ENCODE results near the gene TMEM42. TPM values are rescaled to one million over a fixed set of nuclear protein-coding genes. Genes with fewer than 3 reads are reported as not detected.

TMEM42 gene
- total and polyA plus RNA-seq, 2 of the 4 experiments (the other 2 are of a cell fraction), result 13.1 to 24.7 TPM

DNA sequence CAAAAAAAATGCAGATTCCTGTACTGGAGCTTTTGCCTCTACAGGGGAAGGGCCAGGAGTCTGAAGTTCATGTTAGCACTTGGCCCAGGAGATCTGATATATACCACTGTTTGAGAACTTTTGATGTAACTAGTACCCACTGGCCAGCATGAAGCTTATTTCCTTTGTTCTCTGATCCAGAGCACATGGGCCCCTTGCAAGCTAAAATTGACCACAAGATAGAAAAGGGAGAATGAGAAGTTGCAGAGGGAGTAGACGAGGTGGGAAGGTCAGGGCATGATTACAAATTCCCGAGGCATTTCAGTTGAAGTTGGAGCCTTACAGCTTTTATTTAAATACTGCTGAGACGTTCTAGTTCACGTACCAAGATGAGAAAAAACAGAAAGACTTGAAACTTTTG lies 40.9 kb downstream of the TMEM42 start:
- no peaks in the 10 kb centered on the region for H3K9me1 ChIP-seq (ENCODE audit: insufficient read depth, low read length)
- ATAC-seq (ENCODE audit: low read depth), result no peak
- no peak overlapping the region for H4K8ac ChIP-seq (ENCODE audit: low read depth in 2 of 2, low read length in 2 of 2)
- H3K18ac ChIP-seq (ENCODE audit: low read depth, low read length), result no peak overlapping the region
- no peak overlapping the region for H2BK20ac ChIP-seq (ENCODE audit: low read depth, low read length)
- 38% methylated on average over 3 of the region's 4 CpGs; no CpG with 5 or more reads in 1 of the 2 experiments for WGBS, 2 experiments (ENCODE audit: extremely low coverage in 2 of 2, insufficient read length in 1 of 2)
- no peak overlapping the region for H2AK5ac ChIP-seq (ENCODE audit: low read depth, low read length)
- H2AK9ac ChIP-seq (replicated peaks; ENCODE audit: low read depth, low read length, poor library complexity), result no peak overlapping the region
- intact Hi-C loops (cut with micrococcal nuclease), result no loop called here
- H3K4me3 ChIP-seq (ENCODE audit: insufficient read depth, low read depth, low read length), result no peak overlapping the region
- BruUV-seq (replicated peaks), result no TSS peak
- no peak overlapping the region for H4K5ac ChIP-seq (ENCODE audit: low read depth, low read length)
- no peaks in the 10 kb centered on the region for H3K36me3 ChIP-seq (ENCODE audit: control insufficient read depth, insufficient read depth, low read length)
- no peak overlapping the region for H3K4ac ChIP-seq (ENCODE audit: low read depth, low read length)
- H3K14ac ChIP-seq (replicated peaks; ENCODE audit: low read depth, low read length), result no peak overlapping the region
- dilution Hi-C loops (cut with HindIII; ENCODE audit: low sequenced_read_pairs, unreplicated experiment), result no loop called here
- no peak overlapping the region for H3K4me2 ChIP-seq (ENCODE audit: low read depth, low read length)
- H3K27ac ChIP-seq (ENCODE audit: insufficient read depth, low read length), result no peak overlapping the region
- H3K9me3 ChIP-seq (ENCODE audit: control insufficient read depth, insufficient read depth, low read length), result no peaks in the 10 kb centered on the region
- no peaks in the 10 kb centered on the region for H3K4me1 ChIP-seq (ENCODE audit: control insufficient read depth, insufficient read depth, low read length)
- TF ChIP-seq MAFK (IDR thresholded peaks at IDR 0.05; ENCODE audit: low read depth, low read length) (no peak), MXI1 (IDR thresholded peaks at IDR 0.05; ENCODE audit: borderline replicate concordance, low read depth, low read length) (no peak), NFE2L2 (IDR thresholded peaks at IDR 0.05; ENCODE audit: low read depth, low read length) (no peak), RAD21 (IDR thresholded peaks at IDR 0.05; ENCODE audit: low read length) (no peak), POLR2A (IDR thresholded peaks at IDR 0.05; ENCODE audit: low read depth, low read length) (no peak), RFX5 (IDR thresholded peaks at IDR 0.05; ENCODE audit: low read depth, low read length) (no peak), CEBPB (IDR thresholded peaks at IDR 0.05; ENCODE audit: low read depth, low read length) (no peak), RCOR1 (IDR thresholded peaks at IDR 0.05; ENCODE audit: insufficient replicate concordance, low read length) (no peak), BHLHE40 (IDR thresholded peaks at IDR 0.05; ENCODE audit: low read depth, low read length) (no peak)
- TF ChIP-seq, protein P1, sequence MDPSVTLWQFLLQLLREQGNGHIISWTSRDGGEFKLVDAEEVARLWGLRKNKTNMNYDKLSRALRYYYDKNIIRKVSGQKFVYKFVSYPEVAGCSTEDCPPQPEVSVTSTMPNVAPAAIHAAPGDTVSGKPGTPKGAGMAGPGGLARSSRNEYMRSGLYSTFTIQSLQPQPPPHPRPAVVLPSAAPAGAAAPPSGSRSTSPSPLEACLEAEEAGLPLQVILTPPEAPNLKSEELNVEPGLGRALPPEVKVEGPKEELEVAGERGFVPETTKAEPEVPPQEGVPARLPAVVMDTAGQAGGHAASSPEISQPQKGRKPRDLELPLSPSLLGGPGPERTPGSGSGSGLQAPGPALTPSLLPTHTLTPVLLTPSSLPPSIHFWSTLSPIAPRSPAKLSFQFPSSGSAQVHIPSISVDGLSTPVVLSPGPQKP (IDR thresholded peaks at IDR 0.05; ENCODE audit: borderline replicate concordance, low read depth, low read length), result no peak
- TF ChIP-seq, protein P2, sequence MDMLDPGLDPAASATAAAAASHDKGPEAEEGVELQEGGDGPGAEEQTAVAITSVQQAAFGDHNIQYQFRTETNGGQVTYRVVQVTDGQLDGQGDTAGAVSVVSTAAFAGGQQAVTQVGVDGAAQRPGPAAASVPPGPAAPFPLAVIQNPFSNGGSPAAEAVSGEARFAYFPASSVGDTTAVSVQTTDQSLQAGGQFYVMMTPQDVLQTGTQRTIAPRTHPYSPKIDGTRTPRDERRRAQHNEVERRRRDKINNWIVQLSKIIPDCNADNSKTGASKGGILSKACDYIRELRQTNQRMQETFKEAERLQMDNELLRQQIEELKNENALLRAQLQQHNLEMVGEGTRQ (IDR thresholded peaks at IDR 0.05; ENCODE audit: low read depth, low read length), result no peak
- TF ChIP-seq, protein P3, sequence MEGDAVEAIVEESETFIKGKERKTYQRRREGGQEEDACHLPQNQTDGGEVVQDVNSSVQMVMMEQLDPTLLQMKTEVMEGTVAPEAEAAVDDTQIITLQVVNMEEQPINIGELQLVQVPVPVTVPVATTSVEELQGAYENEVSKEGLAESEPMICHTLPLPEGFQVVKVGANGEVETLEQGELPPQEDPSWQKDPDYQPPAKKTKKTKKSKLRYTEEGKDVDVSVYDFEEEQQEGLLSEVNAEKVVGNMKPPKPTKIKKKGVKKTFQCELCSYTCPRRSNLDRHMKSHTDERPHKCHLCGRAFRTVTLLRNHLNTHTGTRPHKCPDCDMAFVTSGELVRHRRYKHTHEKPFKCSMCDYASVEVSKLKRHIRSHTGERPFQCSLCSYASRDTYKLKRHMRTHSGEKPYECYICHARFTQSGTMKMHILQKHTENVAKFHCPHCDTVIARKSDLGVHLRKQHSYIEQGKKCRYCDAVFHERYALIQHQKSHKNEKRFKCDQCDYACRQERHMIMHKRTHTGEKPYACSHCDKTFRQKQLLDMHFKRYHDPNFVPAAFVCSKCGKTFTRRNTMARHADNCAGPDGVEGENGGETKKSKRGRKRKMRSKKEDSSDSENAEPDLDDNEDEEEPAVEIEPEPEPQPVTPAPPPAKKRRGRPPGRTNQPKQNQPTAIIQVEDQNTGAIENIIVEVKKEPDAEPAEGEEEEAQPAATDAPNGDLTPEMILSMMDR (conservative IDR thresholded peaks at IDR 0.05; ENCODE audit: low read depth, low read length), result no peak
- H3K56ac ChIP-seq (ENCODE audit: extremely low read depth, insufficient read depth, low read length), result no peak overlapping the region
- no peak overlapping the region for H2AFZ ChIP-seq (replicated peaks; ENCODE audit: low read length, poor library complexity)
- no peak for DNase-seq
- peaks cover 11% of the 10 kb centered on the region for H3K27me3 ChIP-seq (ENCODE audit: control insufficient read depth, insufficient read depth, low read length)
- no peaks in the 10 kb centered on the region for H4K20me1 ChIP-seq (ENCODE audit: insufficient read depth, low read length)
- H3K79me1 ChIP-seq (ENCODE audit: low read depth in 1 of 2, low read length in 2 of 2), result no peaks in the 10 kb centered on the region
- in situ Hi-C loops (cut with MboI; ENCODE audit: low sequenced_read_pairs), result loop anchor here (10.0 kb wide), 1 partner anchor 368 kb away; no protein-coding TSS in a partner anchor
- no peak overlapping the region for H4K91ac ChIP-seq (ENCODE audit: insufficient read depth, low read depth, low read length)
- H2BK120ac ChIP-seq (ENCODE audit: low read depth, low read length), result no peak overlapping the region
- no peak overlapping the region for H2BK5ac ChIP-seq (ENCODE audit: low read depth, low read length, poor library complexity, severe bottlenecking)
- H3K23ac ChIP-seq (ENCODE audit: low read depth, low read length), result no peak overlapping the region
- H3K9ac ChIP-seq (ENCODE audit: low read depth, low read length), result no peak overlapping the region
- ChIA-PET POLR2A (ENCODE audit: unreplicated experiment) (no interaction called here), CTCF (no interaction called here)
- H2BK15ac ChIP-seq (ENCODE audit: low read depth, low read length), result no peak overlapping the region
